ENCODE measurements around the gene TRAM2.

DNA sequence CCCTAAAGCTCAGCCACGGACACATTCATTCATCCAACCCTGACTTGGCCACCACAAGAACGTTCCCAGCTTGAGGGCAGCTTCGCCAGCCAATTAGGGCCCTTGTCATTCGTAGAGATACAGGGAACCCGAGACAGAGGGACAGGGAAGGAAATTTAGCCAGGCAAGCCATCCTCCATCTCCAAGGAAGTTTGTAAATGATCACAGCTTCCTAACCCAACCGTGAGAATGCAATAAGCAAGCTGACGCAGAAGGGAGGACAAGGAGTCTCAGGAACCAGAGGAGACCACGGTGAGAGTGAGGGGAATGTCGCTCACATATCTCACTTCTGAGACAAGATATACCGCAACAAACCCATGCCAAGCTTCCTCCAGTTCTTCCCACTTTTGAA is 1.4 kb downstream of the TRAM2 start:
- TF ChIP-seq, protein P1, sequence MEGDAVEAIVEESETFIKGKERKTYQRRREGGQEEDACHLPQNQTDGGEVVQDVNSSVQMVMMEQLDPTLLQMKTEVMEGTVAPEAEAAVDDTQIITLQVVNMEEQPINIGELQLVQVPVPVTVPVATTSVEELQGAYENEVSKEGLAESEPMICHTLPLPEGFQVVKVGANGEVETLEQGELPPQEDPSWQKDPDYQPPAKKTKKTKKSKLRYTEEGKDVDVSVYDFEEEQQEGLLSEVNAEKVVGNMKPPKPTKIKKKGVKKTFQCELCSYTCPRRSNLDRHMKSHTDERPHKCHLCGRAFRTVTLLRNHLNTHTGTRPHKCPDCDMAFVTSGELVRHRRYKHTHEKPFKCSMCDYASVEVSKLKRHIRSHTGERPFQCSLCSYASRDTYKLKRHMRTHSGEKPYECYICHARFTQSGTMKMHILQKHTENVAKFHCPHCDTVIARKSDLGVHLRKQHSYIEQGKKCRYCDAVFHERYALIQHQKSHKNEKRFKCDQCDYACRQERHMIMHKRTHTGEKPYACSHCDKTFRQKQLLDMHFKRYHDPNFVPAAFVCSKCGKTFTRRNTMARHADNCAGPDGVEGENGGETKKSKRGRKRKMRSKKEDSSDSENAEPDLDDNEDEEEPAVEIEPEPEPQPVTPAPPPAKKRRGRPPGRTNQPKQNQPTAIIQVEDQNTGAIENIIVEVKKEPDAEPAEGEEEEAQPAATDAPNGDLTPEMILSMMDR (IDR thresholded peaks at IDR 0.05; ENCODE audit: low read length) = no peak
- TF ChIP-seq EZH2 (IDR thresholded peaks at IDR 0.05; ENCODE audit: borderline replicate concordance, low read length) = no peak

All from OCI-LY1 (cell line).